HG02943 (cell line): ENCODE data around the gene SNAPC5.
A peak's percentile ranks its signal among the peaks of the same experiment; 100 is the strongest.
"Not testable (repeated sequence)": the region's sequence is repeated elsewhere in the genome, so short reads cannot be mapped to it uniquely, and the experiment has no call there.

Experiments used
- ATAC-seq: cut with Tn5 transposase; IDR thresholded peaks from one replicate; pipeline ENCODE4 v1.9.1; 2021; ENCODE audit warnings: mild to moderate bottlenecking, low read depth, moderate library complexity; ENCODE audit not compliant: unreplicated experiment

The SNAPC5 gene, protein sequence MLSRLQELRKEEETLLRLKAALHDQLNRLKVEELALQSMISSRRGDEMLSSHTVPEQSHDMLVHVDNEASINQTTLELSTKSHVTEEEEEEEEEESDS

DNA sequence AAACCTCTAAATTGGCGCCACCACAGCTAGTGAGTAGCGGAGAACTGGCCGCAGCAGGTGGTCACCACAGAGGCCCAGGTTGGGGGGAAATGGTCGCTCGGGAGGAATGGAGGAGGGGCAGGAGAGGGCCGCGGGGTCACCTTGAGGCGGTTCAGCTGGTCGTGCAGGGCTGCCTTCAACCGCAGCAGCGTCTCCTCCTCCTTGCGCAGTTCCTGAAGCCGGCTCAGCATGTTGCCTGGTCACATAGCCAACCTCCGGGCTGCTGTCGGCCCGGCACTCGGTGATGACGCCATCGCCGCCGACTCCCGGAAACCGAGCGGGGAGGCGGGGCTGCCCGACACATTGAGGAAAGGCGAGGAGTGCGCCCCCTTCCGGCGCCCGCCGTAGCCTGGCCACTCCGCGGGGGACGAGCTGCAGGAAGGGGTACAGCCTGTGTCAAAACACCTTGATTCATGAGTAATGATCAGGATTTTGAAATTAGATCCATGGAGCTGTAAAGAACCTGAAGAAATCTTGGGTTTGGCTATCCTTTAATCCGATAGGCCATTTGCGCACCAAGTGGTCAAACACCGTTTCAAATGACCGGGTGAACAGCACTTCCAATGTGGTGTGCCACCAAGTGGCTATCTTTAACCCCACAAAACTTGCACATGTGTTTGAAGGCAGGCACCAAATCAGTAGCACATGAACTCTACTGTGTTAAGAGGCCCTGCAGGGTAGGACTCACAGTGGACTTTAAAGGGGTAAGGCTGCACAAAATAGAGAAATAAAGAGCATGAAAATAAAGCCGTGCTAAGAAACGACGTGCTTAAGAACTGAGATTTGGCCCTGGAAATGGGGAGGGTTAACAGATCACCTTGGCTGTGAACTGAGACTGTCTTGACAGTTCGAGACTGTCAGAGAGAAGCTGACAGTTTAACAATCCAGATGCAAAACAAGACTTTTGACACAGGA is at the start of gene SNAPC5:
SNAPC5 (minus strand) TSS at position 261 of the 954 bp plus-strand sequence; CDS start at position 230, 31 bp downstream.
- peak; percentile 83 for ATAC-seq

DNA sequence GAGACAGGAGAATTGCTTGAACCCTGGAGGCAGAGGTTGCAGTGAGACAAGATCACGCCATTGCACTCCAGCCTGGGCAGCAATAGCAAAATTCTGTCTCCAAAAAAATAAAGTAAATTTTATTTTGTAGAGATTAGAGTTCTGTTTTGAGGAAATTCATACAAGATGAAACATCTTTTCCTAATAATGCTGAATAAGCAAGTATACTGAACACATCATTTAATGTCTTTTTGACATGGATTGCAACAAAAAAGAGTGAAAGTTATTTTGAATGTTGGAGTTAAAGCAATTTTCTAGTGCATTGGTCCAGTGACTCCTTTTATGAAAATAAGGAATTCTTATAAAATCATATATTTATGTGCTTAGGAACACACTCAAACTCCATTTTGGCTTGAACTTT is 47.7 kb upstream of the SNAPC5 start:
- ATAC-seq: no peak

DNA sequence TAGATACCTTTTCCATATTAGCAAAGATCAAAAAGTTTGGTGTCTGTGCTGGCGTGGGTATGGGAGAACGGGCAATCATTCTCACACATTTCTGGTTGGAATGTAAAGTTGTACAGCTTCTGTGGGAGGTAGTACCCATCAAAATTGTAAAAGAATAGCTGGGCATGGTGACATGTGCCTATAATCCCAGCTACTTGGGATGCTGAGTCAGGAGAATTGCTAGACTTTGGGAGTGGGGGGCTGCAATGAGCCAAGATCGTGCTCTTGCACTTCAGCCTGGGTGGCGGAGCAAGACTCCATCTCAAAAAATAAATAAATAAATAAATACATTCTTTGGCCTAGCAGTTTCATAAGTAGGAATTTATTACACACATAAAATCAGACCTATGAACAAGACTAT is 45.3 kb upstream of the SNAPC5 start:
- no peak for ATAC-seq

DNA sequence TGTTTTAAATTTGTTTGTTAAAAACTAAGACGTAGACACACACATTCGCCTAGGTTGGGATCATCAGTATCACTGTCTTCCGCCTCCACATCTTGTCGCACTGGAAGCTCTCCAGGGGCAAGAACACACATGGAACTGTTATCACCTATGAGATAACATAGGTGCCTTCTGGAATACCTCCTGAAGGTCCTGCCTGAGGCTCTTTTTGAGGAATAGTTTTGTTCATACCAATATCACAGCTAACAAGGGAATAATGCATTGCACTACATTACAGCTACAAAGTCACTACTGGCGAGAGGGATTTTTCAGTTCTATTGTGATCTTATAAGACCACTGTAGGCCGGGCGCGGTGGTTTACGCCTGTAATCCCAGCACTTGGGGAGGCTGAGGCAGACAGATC is 37.5 kb upstream of the SNAPC5 start:
- no peak for ATAC-seq

DNA sequence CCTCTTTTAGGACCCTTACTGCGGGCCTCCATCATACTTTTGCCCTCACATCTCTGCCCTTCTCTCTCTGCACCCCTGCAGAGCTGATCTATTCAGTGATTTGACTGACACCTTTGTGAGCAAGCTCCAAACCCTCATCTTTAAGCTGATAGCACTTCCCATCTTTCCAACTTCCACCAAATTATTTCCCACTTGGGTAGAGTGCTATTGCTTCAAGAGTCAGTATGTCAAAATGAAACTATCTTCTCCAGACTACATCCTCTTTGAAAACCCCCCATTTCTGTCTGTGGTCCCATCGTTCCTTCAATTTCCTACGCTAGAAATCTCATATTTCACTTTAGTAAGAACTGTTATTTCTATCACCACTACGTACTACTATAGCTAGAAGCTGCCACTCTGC is 27.3 kb upstream of the SNAPC5 start:
- ATAC-seq: no peak

DNA sequence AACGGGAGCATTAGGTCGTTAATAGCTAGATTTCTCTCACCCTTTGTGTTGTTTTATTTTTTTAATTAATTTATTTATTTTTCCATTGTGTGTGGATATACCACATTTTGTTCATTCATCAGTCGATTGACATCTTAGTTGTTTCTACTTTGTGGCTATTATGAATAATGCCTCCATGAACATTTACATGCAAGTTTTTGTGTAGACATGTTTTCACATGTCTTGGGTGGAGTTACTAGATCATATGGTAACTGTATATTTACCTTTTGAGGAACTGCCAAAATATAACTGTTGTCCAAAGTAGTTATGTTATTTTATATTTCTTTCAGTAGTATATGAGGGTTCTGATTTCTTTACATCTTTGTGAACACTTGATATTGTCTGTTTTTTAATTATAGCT is 26.4 kb upstream of the SNAPC5 start:
- ATAC-seq: no peak

DNA sequence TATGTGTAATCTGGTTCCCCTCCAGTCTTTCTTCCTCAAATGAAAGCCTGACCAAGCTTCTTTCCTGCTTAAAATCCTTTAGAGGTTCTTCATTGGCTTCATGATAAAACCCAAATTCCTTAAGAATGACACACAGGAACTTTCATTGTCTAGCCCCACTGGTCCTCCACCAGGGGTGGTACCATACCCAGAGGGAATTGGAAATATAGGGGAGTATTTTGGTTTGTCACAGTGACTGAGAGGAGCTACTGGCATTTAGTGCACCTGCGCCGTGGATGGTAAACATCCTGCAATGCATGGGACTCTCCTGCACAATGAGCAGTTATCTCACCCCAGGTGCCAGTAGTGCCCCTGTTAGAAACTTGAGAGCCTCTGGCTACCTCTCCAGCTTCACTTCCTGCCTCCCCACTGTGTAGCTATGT is 18.4 kb upstream of the SNAPC5 start:
- ATAC-seq: no peak

DNA sequence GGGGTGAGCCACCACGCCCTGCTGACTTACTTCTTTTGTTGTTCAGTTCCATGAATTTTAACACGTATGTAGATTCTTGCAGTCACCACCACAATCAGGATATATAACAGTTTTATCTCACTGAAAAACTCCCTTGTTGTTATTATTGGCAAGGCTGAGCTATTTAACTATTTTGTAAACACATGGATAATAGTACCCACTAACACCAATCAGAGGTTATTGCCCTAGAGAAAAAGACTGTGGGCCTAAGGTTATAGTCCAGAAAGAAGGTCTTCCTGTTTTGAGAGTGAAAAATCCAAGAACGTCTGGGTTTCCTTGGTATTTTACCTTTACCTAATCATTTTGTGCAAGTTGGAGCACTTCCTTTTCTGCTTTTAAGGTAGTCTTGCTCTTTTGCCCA is 17.0 kb upstream of the SNAPC5 start:
- no peak for ATAC-seq

DNA sequence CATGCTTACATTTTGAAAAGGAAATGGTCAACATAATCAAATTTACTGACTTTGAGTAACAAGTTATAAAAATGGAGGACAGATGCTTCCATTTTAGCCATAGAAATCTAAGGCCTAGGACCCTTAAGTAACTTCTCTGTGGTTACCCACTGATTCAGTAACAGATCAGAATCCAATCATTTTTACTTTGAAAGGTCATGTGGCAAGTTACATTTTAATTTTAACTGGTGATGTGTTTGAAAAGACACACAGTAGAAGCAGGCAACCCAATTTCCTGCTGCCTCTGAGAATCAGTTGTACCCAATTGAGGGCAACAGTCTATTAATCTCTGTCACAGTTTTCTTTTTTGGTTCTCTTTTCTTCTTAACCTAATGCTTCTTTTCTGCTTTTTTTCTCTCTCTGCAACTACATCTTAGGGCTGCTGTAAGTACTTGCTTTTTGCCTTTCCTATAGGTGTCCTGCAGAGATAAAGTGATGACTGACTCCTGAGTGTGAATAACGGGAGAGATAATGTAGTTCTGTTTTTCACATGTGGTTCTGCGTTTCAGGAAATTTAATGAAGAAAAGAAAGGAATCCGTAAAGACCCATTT is 10.8 kb upstream of the SNAPC5 start:
- ATAC-seq: no peak

DNA sequence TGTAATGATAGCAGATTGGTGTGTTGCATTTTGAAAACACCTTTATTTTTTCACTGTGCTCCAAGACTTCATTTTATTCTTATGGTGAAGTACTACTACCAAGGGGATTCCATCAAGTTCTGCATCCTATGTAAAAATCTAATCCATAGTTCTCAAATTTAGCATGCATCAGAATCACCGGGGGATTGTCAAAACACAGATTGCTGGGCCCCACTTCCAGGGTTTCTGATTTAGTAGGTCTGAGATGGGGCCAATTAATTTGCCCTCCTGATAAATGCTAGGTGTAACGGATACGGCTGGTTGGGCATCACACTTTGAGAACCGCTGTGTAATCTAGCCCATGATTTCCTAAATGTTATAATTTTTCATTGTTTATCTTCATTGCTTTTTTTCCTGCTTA is 8.3 kb upstream of the SNAPC5 start:
- no peak for ATAC-seq

DNA sequence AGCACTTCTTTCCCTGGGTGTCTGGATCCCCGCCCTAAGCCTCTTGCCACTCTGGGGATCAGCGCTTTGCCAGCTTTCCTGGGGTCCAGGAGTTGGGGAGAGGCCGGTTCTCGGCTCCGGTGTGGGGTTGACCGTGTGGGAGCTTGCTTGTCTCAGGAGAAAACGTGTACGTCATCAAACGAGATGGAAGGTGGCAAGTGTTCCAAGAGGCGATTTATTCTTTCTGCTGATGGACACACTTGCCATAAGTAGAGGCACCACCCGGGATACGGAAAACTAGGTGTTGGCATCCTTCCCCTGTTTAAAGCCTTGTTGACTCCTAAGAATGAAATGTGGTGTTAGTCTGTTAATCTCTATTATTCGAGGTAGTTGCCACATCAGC is 7.9 kb upstream of the SNAPC5 start:
- ATAC-seq: no peak

DNA sequence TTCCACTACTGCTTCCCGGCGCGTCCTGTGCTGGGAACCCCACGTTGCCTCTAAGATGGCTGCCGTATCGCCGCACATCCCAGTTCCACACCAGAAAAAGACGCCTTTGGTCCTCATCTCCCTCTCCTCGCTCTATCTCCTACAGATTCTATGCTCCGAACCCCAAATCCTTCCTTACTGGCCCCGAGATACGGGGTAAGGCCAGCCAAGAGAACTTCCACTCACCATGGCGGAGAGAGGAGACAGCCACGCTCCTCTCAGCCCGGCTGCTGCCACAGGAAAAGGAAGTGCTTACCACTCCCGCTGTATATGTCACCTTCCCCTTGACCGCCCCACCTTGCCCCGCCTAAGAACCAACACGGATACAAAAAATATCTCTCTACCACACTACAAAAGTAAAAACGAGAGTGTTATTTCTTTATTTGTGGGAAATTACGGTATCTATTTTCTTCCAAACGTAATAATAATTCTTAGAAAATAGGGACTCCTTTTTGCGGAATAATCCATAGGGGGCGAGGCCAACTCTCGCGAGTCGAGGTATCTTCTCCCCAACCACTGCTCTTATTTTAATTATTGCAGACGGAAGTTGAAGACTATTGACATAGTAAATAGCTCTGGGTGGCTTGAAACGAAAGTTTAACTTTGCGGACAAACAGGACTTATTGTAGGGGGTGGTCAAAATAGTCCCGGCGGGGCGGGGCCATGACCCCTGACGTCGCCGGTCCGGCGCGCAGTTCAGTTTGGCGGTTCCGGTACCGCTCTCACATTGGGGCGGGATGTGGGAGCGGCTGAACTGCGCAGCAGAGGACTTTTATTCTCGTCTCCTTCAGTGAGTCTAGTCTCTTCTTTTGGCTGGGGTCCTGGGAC is 7.2 kb upstream of the SNAPC5 start, which contains the start of the genes RPL4 and ZWILCH:
RPL4 (minus strand) TSS at position 293 of the 867 bp plus-strand sequence; CDS start at position 228, 65 bp downstream.
ZWILCH (plus strand) TSS at position 764 of the 867 bp plus-strand sequence; CDS start at position 777, 13 bp downstream.
- ATAC-seq: peak; percentile 75

DNA sequence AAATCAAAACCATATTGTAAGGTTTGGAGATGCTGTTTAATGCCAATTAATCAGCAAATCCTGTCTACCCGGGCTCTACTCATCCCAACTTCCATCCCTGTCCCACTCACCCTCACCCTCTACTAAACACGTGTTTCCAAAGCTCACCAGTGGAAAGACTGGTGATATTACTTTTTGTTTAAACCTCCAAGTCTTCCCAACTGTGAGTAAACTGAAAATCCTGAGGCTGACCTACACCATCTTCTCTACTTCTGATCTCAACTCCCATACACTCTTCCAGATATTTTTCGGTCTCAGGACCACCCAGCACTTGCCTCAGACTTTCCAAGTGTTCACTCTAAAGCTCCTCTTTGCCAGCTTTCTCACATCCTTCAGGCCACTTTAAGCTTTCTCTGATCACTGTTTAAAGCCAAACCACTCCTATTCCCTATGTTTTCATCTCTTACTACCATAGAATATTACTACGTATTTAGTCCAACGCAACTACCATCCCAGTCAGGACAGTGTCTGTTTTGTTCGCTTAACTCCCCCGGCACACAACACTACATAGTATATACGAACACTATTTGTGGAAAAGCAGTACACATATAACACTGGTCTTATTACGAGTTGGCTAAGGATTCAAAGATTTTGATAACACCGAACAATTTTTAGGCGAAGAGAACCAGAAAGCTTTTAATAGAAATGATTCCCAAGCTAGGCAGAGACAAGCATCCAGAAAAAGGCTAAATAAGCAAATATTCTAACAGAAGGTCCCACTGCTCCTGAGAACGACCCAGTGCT is 6.4 kb upstream of the SNAPC5 start:
- ATAC-seq: no peak

DNA sequence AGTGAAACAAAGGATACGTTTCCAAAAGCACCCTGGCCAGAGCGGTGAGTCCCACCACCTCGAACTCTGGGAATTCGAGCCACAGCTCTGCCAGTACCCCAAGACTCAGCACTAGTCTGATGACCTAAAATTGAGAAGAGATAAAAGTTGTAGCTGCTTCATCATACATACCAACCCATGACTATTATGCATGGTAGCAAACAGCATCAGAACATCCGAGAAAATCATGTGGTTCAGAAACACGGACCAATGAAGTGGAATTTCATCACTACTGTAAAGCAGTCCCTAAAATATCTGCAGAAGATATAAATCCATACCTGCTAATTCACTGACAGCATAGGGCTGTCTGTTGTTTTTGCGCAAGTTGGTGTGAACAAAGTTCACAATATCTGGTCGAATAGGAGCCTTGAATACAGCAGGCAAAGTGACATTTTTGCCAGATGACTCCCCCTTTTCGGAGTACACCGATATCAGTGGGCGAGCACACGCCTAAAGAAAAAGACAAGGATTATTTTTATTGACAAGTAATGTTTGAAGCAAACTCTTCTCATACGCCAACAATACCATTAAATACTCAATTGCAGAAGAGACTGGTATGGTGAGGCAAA is 5.6 kb upstream of the SNAPC5 start:
- not testable (repeated sequence) for ATAC-seq

DNA sequence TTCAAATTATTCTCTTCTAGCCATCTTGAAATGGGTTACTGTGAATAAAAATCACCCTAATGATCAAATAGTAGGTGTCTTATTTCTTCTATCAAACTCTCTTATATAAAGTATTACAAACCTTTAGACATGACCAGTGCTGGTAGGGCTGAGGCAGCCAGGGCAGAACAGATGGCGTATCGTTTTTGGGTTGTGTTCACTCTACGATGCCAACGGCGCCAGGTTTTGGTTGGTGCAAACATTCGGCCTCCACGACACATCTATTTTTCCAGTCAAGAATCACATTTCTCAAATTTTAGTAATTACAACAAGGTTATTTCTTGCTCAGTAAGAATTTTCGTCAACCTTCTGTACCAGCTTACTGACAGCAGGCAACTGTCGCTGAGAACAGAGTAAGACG is 4.9 kb upstream of the SNAPC5 start:
- ATAC-seq: no peak

DNA sequence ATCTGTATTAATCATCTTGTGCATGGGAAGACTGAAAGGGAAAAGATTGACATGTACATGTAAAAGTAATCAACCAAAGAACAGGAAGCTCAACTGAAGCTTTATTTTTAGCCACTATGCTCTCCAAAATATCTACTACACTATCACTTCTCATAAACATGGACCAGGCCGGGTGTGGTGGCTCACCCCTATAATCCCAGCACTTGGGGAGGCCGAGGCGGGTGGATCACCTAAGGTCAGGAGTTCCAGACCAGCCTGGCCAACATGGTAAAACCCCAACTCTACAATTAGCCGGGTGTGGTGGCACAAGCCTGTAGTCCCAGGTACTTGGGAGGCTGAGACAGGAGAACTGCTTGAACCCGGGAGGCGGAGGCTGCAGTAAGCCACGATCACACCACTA is 2.8 kb upstream of the SNAPC5 start:
- not testable (repeated sequence) for ATAC-seq

DNA sequence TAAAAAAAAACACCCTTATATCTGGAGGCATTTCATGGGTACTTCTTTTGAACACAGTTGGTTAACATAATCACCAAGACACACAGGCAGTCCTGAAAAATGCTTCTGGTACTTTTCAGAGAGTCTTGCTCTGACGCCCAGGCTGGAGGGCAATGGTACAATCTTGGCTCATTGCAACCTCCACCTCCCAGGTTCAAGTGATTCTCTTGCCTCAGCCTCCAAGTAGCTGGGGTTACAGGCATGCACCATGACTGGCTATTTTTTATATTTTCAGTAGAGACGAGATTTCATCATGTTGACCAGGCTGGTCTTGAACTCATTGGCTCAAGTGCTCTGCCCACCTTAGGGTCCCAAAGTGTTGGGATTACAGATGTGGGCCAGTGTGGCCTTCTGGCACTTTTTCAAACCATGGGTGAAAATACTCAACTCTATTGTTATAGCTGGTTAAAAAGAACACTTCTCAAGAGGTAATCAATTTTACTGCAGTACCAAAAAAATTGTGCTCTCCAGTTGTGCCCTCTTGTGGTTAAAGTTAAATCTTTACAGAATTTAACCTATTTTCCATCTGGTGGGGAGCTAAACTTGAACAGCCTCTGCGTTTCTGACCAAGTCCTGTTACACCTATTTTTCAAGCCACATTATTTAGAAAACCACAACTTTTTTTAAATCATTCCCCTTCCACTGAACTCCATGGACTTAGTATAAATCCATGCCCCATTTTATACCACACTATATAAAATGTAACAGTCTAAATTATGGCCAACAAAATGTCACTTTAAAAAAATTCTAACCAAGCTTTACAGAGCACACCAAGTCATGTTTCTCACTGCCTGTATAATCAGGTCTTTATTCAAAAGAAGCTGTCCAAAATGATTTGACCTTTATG is 1.2 kb upstream of the SNAPC5 start:
- ATAC-seq: no peak

DNA sequence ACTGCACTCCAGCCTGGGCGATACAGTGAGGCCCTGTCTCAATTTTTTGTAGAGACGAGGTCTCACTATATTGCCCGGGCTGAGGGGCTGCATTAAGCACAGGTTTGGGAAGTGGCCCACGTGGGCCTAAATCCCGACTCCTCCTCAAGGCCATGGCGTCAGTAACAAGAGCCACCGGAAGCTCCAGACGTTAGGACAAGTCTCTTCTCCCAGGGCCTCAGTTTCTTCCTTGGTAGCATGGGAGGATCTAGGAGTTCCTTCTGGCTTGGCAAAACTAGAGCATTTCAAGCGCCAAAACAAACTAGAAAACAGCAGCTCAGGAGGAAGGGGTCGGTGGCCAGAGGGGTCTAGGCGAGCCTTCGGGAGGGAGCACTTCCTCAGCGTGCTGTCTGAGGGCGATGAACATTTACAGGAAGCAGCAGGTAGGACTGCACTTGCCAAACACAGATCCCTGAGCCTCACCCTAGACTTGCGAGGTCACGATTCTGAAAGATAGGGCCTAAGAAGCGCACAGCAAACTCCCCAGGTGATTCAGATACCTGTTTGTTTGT is 536 bp downstream of the SNAPC5 start:
- peak; percentile 15 for ATAC-seq
